ENCODE results near the gene BNC2.

BNC2 gene

GRCh38 chr9:16559418-16560188, 310.9 kb downstream of the BNC2 start:
- peaks cover 2% of the 10 kb centered on the region for H3K4me1 ChIP-seq (ENCODE audit: insufficient read depth, low read length, poor library complexity, severe bottlenecking)
- H3K4me2 ChIP-seq (ENCODE audit: low read depth, low read length, poor library complexity, severe bottlenecking), result no peak overlapping the region
- no peaks in the 10 kb centered on the region for H3K9me2 ChIP-seq (replicated peaks; ENCODE audit: low read depth, low read length)
- H3K9ac ChIP-seq (ENCODE audit: low read depth, low read length, poor library complexity, severe bottlenecking), result no peak overlapping the region
- H2AFZ ChIP-seq (ENCODE audit: low read length), result no peak overlapping the region
- no peaks in the 10 kb centered on the region for H3K27me3 ChIP-seq (ENCODE audit: insufficient read depth, low read length, poor library complexity, severe bottlenecking)
- no peaks in the 10 kb centered on the region for H3F3A ChIP-seq (ENCODE audit: low read depth)
- H3K36me3 ChIP-seq (ENCODE audit: insufficient read depth, low read length), result no peaks in the 10 kb centered on the region
- H3K9me3 ChIP-seq (ENCODE audit: insufficient read depth, low read depth, low read length), result no peaks in the 10 kb centered on the region
- no peak for TF ChIP-seq CTCF (conservative IDR thresholded peaks at IDR 0.05; ENCODE audit: low read length)
- TF ChIP-seq EZH2phosphoT487 (IDR thresholded peaks at IDR 0.05; ENCODE audit: borderline replicate concordance), result no peak
- H3K4me3 ChIP-seq (ENCODE audit: low read length, poor library complexity, severe bottlenecking), result no peak overlapping the region
- no peaks in the 10 kb centered on the region for H3K79me2 ChIP-seq (ENCODE audit: insufficient read depth, low read length)
- H4K20me1 ChIP-seq (ENCODE audit: insufficient read depth, low read length, poor library complexity, severe bottlenecking), result no peaks in the 10 kb centered on the region

- TF ChIP-seq CTCF (conservative IDR thresholded peaks at IDR 0.05; ENCODE audit: low read length) (no peak), EZH2phosphoT487 (IDR thresholded peaks at IDR 0.05; ENCODE audit: borderline replicate concordance) (no peak)
- Histone ChIP-seq H3K9me2 (replicated peaks; ENCODE audit: low read depth, low read length) (no peaks in the 10 kb centered on the region), H3K9ac (ENCODE audit: low read depth, low read length, poor library complexity, severe bottlenecking) (no peak overlapping the region)
Measured at GRCh38 chr9:16555802-16556201, 314.7 kb downstream of the BNC2 start.

GRCh38 chr9:16553869-16554540, 316.5 kb downstream of the BNC2 start:
- no peak overlapping the region for H3K9ac ChIP-seq (ENCODE audit: low read depth, low read length, poor library complexity, severe bottlenecking)
- TF ChIP-seq CTCF (conservative IDR thresholded peaks at IDR 0.05; ENCODE audit: low read length), result no peak
- no peak for TF ChIP-seq EZH2phosphoT487 (IDR thresholded peaks at IDR 0.05; ENCODE audit: borderline replicate concordance)
- no peak overlapping the region for H3K4me3 ChIP-seq (ENCODE audit: low read length, poor library complexity, severe bottlenecking)
- H3K79me2 ChIP-seq (ENCODE audit: insufficient read depth, low read length), result no peaks in the 10 kb centered on the region
- no peaks in the 10 kb centered on the region for H3K9me2 ChIP-seq (replicated peaks; ENCODE audit: low read depth, low read length)
- peaks cover 6% of the 10 kb centered on the region for H3K4me1 ChIP-seq (ENCODE audit: insufficient read depth, low read length, poor library complexity, severe bottlenecking)
- no peaks in the 10 kb centered on the region for H3K36me3 ChIP-seq (ENCODE audit: insufficient read depth, low read length)
- no peaks in the 10 kb centered on the region for H3F3A ChIP-seq (ENCODE audit: low read depth)
- H2AFZ ChIP-seq (ENCODE audit: low read length), result no peak overlapping the region
- H4K20me1 ChIP-seq (ENCODE audit: insufficient read depth, low read length, poor library complexity, severe bottlenecking), result no peaks in the 10 kb centered on the region
- H3K9me3 ChIP-seq (ENCODE audit: insufficient read depth, low read depth, low read length), result no peaks in the 10 kb centered on the region
- H3K4me2 ChIP-seq (ENCODE audit: low read depth, low read length, poor library complexity, severe bottlenecking), result no peak overlapping the region
- no peaks in the 10 kb centered on the region for H3K27me3 ChIP-seq (ENCODE audit: insufficient read depth, low read length, poor library complexity, severe bottlenecking)

More at GRCh38 chr9:16555802-16556201, 314.7 kb downstream of the BNC2 start:
- Histone ChIP-seq H3K4me3 (ENCODE audit: low read length, poor library complexity, severe bottlenecking) (no peak overlapping the region), H3K79me2 (ENCODE audit: insufficient read depth, low read length) (no peaks in the 10 kb centered on the region), H4K20me1 (ENCODE audit: insufficient read depth, low read length, poor library complexity, severe bottlenecking) (no peaks in the 10 kb centered on the region), H3K4me1 (ENCODE audit: insufficient read depth, low read length, poor library complexity, severe bottlenecking) (peaks cover 6% of the 10 kb centered on the region), H2AFZ (ENCODE audit: low read length) (no peak overlapping the region), H3F3A (ENCODE audit: low read depth) (no peaks in the 10 kb centered on the region), H3K9me3 (ENCODE audit: insufficient read depth, low read depth, low read length) (no peaks in the 10 kb centered on the region), H3K27me3 (ENCODE audit: insufficient read depth, low read length, poor library complexity, severe bottlenecking) (no peaks in the 10 kb centered on the region), H3K4me2 (ENCODE audit: low read depth, low read length, poor library complexity, severe bottlenecking) (no peak overlapping the region), H3K36me3 (ENCODE audit: insufficient read depth, low read length) (no peaks in the 10 kb centered on the region)

Data from Loucy (cell line).